ENCODE data around the gene CENPV.
"Not testable (repeated sequence)": the region's sequence is repeated elsewhere in the genome, so short reads cannot be mapped to it uniquely, and the experiment has no call there.

Gene CENPV

DNA sequence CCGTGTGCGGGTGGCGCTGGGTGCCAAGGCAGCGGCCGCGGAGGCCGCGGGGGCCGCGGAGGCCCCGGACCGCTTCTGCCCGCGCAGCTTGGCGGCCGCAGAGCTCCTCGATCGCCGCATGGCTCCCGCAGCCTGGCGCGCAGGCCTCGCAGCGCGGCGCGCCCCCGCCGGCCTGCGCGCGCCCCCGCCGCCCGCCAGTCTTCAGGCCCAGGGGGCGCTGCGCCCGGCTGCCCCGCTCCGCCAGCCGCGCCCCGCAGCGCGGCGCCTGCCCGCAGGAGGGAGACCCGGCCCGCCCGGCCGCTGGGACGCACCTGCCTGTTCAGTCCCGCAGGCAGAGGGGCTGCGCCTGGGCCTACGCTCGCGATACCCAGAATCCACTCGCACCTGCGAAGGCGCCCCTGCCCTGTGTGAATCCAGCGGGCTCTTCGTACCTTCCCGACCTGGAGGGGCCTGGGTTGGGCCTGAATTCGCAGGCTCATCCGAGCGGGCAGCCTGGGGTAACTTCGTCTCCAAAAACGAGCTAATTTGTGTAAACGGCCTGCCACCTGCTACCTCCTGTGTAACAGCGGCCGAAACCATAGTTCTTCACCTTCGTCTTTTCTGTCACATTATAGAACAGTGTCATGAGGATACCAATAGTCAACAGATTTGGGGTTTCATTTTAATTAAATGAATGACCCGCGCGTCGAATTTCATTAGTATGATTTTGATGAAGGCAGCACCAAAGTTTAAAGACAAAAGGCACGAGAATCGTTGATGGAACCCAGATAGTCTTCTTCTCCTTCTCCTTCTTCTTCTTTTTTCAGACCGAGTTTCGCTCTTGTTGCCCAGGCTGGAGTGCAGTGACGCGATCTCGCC, at the start of gene CENPV:
Gene CENPV (minus strand): TSS at position 153 of the 858 bp plus-strand sequence. CDS start 33 bp downstream, at position 120.
- DNase-seq: peak; percentile 82

DNA sequence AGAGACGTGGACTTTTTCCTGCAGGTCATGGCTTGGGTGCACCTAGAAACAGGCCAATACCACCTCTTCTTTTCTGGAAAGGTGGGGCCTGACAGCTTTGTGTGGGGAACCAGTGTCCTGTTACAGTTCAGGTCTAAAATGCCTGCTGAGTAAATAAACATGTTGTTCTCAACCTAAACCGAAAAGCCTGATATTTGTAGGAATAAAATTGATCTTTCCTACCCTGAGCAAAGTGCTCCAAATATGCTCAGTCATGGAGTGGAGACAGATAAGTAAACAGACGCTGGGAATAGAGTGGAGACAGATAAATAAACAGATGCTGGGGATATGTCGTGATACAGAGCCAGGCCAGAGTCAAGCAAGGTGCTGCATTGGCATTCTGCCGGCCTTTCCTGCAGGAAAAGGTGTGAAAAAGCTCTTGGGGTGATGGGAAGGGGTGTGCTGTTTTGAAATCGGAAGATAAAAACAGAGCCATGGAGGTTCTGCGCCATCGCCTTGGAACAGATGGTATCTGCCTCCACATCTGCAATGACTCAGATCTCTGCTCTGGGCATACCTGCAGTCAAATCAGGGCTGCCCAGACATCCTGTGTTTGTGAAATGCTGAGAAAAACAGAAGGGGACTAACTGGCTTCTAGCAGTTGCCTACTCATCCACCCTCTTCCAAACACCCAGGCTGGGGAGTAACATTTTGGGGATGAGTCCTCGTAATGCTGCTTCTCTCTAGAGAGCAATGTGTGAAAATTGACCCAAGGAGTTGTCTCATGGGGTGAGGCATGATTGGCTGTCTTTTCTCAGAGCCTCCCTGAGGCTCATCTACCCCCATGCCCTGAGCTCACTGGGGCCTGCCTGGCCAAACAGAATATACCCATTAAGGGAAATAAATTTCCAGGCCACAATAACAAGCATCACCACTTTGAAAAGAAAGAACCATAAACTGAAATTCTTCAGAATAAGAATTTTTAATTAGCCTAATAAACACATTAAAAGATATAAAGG, 45.3 kb upstream of the CENPV start:
- no peak for DNase-seq

DNA sequence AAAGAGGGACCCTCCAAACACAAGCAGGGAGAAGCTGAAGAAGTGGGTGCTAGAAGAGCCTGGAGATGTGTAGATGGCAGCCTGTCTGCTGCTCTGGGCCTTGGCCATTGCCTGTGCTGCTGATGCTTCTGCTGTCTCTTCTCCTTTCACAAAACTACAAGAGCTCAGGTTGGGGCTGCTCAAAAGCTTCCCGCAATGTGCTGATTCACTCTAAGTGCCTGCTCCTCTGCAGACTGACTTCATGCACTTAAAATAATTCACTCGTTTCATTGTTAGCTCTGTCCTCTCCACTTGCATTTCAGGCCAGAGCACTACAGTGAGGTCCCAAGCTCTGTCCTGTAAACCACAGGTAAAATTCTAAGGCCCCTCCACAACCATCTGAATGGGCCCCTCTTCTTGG, 43.4 kb upstream of the CENPV start:
- not testable (repeated sequence) for DNase-seq

DNA sequence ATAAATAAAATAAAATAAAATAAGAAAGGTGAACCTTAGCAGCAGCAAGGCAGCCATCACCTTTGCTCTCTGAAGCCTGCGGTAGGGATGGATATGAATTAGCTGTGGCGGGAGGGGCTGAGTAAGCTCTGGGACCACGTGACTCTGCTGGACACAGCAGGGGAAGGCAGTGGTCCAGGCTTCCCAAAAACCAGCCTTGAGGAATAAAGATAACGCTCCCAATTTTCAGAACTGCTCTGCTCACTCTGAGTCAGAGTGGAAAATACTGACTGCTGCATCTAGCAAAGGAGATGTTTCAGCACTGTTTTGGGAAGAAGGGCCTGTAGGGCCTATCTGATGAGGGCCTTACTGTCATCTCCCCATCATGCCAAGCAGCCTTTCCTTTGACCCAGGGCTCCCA, 42.6 kb upstream of the CENPV start:
- DNase-seq: not testable (repeated sequence)

DNA sequence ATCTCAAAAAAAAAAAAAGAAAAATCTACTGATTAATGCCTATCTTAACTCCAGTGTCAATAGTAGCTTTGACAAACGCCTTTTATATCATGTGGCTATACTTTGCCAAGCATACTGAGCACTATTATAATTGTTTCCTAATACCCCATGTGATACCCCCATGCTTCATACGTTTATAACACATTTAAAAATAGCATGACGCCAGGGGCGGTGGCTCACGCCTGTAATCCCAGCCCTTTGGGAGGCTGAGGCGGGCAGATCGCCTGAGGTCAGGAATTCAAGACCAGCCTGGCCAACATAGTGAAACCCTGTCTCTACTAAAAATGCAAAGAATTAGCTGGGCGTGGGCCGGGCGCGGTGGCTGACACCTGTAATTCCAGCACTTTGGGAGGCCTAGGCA, 39.2 kb upstream of the CENPV start:
- DNase-seq: not testable (repeated sequence)

DNA sequence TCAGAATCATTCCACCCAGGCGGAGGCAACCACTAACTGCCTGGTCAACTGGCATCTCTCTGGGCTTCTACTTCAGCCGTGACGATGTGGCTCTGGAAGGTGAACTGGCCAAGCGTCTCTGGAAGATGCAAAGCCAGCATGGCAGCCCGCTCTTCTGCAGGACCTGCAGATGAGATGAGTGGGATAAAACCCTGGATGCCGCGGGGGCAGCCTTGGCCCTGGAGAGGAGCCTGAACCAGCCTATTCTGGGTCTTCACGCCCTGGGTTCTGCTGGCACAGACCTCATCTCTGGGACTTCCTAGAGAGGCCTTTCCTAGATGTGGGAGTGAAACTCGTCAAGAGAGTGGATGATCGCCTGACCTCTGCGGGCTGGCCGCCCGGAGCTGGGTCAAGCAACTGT, 38.2 kb upstream of the CENPV start:
- DNase-seq: no peak

DNA sequence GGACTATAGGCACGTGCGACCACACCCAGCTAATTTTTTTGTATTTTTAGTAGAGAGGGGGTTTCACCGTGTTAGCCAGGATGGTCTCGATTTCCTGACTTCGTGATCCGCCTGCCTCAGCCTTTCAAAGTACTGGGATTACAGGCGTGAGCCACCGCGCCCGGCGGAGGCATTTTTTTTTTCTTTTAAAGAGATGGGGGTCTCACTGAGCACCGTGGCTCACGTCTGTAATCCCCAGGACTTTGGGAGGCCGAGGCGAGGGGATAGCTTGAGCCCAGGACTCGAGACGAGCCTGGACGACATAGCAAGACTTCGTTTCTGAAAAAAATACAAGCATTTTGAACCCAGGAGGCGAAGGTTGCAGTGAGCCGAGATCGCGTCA, 32.8 kb upstream of the CENPV start:
- DNase-seq: not testable (repeated sequence)

DNA sequence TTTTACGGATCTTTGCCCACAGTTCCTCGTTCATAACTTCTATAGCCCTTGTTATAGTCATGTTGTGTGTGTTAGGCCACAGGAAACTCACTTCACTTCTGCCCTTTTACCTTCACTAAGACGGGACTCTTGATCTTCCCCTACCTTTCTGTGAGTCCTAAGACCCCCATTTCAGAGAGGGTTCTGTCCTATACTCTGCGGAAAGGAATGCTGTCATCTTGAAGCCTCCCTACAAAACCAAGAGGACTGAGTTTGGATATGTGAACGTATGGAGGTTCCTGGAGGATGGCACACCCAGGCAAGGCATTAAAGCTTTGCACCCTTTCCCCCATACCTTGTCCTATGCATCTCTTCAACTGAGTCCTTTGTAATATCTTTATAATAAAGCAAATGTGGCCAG, 31.3 kb upstream of the CENPV start:
- no peak for DNase-seq

DNA sequence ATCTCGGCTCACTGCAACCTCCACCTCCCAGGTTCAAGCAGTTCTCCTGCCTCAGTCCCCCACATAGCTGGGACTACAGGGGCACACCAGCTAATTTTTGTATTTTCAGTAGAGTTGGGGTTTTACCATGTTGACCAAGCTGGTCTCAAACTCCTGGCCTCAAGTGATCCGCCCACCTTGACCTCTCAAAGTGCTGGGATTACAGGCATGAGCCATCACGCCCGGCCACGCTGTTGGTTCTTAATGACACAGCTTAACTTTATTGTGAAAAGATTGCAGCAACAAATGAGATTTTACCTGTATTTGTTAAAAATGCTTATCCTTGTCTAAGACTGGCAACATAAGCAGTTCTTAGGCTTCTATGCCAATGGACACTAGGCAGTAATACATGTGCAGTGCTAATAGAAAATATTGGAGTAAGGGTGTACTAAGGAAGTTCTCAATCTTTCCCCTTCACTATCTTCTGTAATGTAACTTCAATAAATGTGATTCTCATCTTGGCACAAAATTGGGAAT, 30.6 kb upstream of the CENPV start:
- no peak for DNase-seq

DNA sequence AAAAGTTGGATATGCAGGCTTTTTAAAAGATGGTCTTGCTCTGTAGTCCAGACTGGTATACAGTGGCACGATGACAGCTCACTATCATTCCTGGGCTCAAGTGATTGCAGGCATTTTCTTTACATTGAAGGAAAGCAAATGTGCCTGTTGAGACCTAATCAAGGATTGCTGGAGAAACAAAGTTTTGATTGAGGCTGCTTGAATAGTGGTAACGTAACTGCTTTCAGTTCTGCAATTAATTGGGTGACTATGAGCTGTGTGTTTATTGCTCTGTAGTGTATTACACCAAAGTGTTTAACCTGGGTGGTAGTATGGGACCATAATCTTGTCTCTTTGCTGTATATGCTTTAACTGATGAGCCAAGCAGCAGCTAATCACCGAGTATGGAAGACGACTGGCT, 29.9 kb upstream of the CENPV start:
- no peak for DNase-seq

DNA sequence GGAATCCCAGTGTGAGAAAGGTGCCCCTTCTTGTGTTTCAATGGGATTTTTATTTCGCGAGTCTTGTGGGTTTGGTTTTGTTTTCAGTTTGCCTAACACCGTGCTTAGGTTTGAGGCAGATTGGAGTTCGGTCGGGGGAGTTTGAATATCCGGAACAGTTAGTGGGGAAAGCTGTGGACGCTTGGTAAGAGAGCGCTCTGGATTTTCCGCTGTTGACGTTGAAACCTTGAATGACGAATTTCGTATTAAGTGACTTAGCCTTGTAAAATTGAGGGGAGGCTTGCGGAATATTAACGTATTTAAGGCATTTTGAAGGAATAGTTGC, 28.2 kb upstream of the CENPV start:
- no peak for DNase-seq

DNA sequence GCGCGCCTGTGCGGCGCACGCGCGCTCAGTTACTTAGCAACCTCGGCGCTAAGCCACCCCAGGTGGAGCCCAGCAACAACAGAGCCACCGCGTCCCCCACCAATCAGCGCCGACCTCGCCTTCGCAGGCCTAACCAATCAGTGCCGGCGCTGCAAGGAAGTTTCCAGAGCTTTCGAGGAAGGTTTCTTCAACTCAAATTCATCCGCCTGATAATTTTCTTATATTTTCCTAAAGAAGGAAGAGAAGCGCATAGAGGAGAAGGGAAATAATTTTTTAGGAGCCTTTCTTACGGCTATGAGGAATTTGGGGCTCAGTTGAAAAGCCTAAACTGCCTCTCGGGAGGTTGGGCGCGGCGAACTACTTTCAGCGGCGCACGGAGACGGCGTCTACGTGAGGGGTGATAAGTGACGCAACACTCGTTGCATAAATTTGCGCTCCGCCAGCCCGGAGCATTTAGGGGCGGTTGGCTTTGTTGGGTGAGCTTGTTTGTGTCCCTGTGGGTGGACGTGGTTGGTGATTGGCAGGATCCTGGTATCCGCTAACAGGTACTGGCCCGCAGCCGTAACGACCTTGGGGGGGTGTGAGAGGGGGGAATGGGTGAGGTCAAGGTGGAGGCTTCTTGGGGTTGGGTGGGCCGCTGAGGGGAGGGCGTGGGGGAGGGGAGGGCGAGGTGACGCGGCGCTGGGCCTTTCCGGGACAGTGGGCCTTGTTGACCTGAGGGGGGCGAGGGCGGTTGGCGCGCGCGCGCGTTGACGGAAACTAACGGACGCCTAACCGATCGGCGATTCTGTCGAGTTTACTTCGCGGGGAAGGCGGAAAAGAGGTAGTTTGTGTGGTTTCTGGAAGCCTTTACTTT, 27.6 kb upstream of the CENPV start, which contains the start of gene UBB:
Gene UBB (plus strand): TSS at position 452 of the 856 bp plus-strand sequence. CDS start 817 bp downstream, outside the sequence.
- peak; percentile 99 for DNase-seq

DNA sequence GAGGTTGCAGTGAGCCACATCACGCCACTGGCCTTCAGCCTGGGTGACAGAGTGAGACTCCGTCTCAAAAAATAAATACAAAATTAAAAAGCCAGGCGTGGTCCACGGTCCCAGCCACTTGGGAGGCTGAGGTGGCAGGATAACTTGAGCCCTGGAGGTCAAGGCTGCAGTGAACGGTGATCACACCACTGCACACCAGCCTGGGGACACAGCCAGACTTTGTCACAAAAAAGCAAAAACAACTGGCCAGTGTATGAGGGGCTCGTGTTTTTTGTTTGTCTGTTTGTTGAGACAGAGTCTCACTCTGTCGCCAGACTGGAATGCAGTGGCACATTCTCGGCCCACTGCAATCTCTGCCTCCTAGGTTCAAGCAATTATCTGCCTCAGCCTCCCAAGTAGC, 26.4 kb upstream of the CENPV start:
- no peak for DNase-seq

DNA sequence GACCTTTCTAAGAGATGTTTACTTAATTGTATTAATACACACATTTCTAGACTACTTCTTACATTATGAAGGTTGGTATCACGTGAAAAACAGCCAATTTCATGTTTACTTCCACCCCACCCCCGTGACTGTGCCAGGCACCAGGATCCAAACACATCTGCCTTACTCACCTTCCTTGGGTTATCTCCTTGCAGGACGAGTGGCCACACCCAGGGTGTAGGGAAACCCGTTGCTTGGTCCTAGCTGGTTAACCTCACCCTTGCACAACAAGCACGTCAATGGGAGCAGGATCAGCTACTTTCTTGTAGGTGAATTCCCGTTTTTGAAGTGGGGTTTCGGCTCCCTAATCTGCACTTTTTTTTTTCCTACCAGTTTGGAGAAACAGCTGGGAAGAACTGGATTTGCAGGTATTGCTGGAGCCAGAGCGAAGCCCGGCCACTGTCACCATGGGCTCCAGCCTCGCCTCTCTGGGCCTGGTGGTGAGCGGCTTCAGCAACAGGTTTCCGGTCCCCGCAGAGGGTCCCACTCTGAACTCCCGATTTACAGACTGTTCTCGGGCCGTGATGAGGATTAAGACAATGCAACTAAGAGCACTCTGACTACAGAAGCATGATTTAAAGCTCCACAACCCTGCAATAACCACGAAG, 25.5 kb upstream of the CENPV start:
- DNase-seq: no peak

DNA sequence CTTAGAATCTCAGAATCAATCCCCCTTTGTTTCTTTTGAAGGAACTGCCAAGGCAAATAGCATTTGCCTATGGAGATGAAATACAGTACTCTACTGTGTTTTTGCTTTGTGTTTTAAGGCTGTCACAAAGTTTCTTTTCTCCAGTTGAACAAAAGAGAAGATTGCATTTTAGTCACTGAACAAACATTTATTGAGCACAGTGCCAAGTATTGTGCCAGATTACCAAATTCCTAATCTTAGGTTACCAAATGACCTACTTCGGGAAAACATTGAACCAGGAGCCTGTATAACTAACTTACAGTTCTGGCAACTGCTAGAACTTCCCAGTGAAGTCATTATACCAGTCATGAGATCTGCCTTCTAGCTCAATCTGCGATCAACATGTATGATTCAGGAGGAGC, 24.7 kb upstream of the CENPV start:
- peak; percentile 60 for DNase-seq

DNA sequence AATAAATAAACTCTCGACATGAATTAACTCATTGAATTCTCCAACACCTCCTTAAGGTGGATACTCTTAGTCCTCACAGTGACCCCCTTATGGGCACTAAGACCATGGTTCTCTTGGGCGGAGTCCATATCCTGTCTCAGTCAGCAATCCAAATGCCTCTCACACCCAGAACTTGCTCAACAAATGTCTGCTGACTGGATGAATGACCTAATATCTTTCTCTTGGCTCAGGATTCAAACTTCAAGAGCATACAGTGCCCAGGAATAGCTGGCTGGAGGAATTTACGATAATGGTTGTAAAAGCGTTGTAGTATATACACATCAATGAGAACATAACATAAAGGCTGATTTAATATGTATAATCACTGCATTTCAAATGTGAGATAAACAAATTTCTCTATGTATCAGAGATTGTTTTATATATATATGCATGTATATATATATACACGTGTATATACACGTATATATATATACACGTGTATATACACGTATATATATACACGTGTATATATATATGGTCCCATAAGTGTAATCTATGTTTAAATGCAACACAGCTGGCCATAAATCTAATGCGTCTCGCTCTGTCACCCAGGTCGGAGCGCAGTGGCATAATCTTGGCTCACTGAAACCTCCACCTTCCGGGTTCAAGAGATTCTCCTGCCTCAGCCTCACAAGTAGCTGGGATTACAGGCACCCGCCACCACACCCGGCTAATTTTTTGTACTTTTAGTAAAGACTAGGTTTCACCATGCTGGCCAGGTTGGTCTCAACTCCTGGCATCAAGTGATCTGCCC, 21.1 kb upstream of the CENPV start:
- DNase-seq: no peak

DNA sequence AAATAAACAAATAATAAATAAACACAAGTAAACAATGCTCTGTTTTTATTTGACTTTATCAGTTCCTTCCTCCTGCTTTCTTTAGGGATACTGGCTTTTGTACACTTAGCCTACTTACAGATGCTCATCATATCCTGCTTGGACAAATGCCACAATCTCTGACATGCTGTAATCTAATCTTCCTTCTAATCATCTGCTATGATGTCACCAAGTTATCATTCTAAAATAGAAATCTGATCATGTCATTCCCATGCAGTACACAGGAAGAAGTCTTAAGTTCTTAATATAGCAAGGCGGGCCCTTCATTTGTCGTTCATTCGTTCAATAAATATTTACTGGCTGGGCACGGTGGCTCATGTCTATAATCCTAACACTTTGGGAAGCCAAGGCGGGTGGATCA, 18.5 kb upstream of the CENPV start:
- peak; percentile 33 for DNase-seq

DNA sequence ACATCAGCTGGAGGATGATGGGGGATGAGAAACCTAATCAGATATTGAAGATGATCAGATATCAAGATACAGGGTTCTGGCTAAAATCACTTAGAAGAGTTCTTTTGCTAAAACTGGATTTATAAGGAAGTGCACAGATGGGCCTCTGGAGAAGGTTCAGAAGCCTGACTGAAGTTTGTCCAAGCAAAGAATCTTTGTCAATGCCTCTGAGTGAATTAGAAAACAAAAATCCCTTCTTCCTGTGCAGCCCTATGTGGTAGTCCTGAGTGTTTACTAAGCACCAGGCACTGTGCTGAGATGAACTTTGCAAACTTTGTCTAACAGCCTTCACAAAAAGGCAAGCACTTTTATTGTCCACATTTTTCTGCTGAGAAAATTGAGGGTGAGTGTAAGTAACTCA, 11.4 kb upstream of the CENPV start:
- no peak for DNase-seq

DNA sequence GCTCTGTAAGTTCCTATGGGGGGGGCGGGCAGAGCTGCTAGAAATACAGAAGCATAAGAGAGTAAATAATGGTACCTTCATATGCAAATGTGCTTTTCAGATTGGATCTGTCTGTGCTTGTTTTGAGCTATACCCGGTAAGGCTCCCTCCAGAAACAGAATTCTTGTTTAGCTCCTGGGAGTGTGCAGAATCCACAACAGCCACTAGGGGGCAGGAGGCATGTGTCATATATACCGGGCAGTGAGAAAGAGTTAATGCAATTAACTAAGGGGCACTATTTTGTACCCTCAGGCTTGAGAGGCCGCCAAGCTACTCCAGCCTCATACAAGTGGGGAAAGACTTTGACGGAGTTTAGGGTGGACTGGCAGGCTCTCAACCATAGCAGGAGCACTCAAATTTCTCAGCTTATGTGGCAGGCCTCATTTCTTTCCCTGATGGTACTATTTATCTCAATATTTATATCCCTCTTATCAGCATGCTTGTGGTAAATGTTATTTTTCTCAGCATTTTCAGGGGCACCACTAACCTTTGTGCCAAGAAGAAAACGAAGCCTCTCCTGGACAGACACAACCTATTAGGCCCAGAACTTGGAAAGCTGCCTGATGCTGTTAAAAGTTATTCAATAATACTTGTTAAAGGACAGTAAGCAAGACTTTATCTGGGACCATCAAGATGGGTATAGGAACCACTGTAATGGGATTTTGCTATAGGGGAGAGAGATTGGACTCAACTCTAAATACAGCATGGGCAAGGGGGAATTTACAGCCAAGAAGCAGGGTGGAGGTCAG, 10.7 kb upstream of the CENPV start:
- peak; percentile 91 for DNase-seq

DNA sequence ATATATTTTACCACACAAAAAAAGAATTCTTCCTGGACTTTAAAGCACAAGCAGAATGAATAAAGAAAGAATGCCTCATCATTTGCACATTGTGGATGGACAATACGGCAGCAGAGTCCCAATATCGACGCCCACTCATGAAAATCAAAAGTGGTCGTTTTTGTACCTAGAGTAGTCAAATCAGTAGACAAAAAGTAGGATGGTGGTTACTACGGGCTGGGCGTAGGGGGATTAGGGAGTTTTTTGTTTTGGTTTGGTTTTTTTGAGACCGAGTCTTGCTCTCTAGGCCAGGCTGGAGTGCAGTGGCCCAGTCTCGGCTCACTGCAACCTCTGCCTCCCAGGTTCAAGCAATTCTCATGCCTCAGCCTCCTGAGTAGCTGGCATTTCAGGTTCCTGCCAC, 8.6 kb upstream of the CENPV start:
- DNase-seq: no peak
